CD8-positive, alpha-beta memory T cell (primary cell): ENCODE data around the gene KCNH4. TPM values are rescaled to one million over a fixed set of nuclear protein-coding genes. Genes with fewer than 3 reads are reported as not detected.

Experiments used
- polyA plus RNA-seq: library from polyadenylated mRNA; unstranded; fragments of 300-500 nt; fragmentation: Illumina TruSeq; gene quantifications from one replicate; pipeline ENCODE4 v1.2.3, GENCODE V29; 2021
- total RNA-seq, 2 experiments: library from RNA; stranded (reverse); gene quantifications; one replicate each; pipeline ENCODE4 v1.2.3, GENCODE V29; 2021

KCNH4 gene
- total and polyA plus RNA-seq, 3 experiments from 2014 or later, result 1.5 to 1.7 TPM; not detected in 1

Other genes with a start within 250 kb of the KCNH4 start
- gene CNP, start 214.3 kb downstream of the KCNH4 start, total RNA-seq, result 10 to 100 TPM; 70.3 to 71.6 TPM
- gene CNP, start 214.3 kb downstream of the KCNH4 start, polyA plus RNA-seq, result 35.3 TPM
- 100 to 1,000 TPM; 111 TPM for gene DNAJC7, start 163.7 kb downstream of the KCNH4 start, total RNA-seq
- gene DNAJC7, start 163.7 kb downstream of the KCNH4 start, polyA plus RNA-seq, result 74.6 TPM
- gene NKIRAS2, start 161.1 kb downstream of the KCNH4 start, total RNA-seq, result 10 to 100 TPM; 29.4 to 31.3 TPM
- 33.5 TPM for gene NKIRAS2, start 161.1 kb downstream of the KCNH4 start, polyA plus RNA-seq
- under 1 TPM; 0.15 to 0.20 TPM for gene C17orf113, start 130.5 kb downstream of the KCNH4 start, total RNA-seq
- 0.10 TPM for gene C17orf113, start 130.5 kb downstream of the KCNH4 start, polyA plus RNA-seq
- gene ZNF385C, start 82.7 kb downstream of the KCNH4 start, total RNA-seq, result not detected
- not detected for gene ZNF385C, start 82.7 kb downstream of the KCNH4 start, polyA plus RNA-seq
- 1 to 10 TPM; 8.1 to 9.7 TPM for gene DHX58, start 68.4 kb downstream of the KCNH4 start, total RNA-seq
- 10.7 TPM for gene DHX58, start 68.4 kb downstream of the KCNH4 start, polyA plus RNA-seq
- 10 to 100 TPM; 52.5 to 53.3 TPM for gene KAT2A, start 59.8 kb downstream of the KCNH4 start, total RNA-seq
- gene KAT2A, start 59.8 kb downstream of the KCNH4 start, polyA plus RNA-seq, result 8.5 TPM
- gene HSPB9, start 58.3 kb downstream of the KCNH4 start, total RNA-seq, result under 1 TPM; 0.11 to 0.15 TPM
- gene HSPB9, start 58.3 kb downstream of the KCNH4 start, polyA plus RNA-seq, result not detected
- 10 to 100 TPM; 61.3 to 64.3 TPM for gene RAB5C, start 26.2 kb downstream of the KCNH4 start, total RNA-seq
- gene RAB5C, start 26.2 kb downstream of the KCNH4 start, polyA plus RNA-seq, result 86.0 TPM
- not detected for gene HCRT, start 4.3 kb upstream of the KCNH4 start, total RNA-seq
- gene HCRT, start 4.3 kb upstream of the KCNH4 start, polyA plus RNA-seq, result not detected
- 10 to 100 TPM; 18.4 to 21.7 TPM for gene GHDC, start 13.4 kb upstream of the KCNH4 start, total RNA-seq
- gene GHDC, start 13.4 kb upstream of the KCNH4 start, polyA plus RNA-seq, result 23.1 TPM
- 100 to 1,000 TPM; 124 to 132 TPM for gene STAT5B, start 95.2 kb upstream of the KCNH4 start, total RNA-seq
- gene STAT5B, start 95.2 kb upstream of the KCNH4 start, polyA plus RNA-seq, result 108 TPM
- gene STAT5A, start 107.4 kb upstream of the KCNH4 start, total RNA-seq, result 100 to 1,000 TPM; 259 to 263 TPM
- gene STAT5A, start 107.4 kb upstream of the KCNH4 start, polyA plus RNA-seq, result 90.3 TPM
- 100 to 1,000 TPM; 148 to 155 TPM for gene STAT3, start 207.3 kb upstream of the KCNH4 start, total RNA-seq
- gene STAT3, start 207.3 kb upstream of the KCNH4 start, polyA plus RNA-seq, result 166 TPM
- under 1 TPM; 0.18 to 0.22 TPM for gene CAVIN1, start 242.1 kb upstream of the KCNH4 start, total RNA-seq
- gene CAVIN1, start 242.1 kb upstream of the KCNH4 start, polyA plus RNA-seq, result not detected